NCI-H446 treated with DMSO at 0.1 percent for 48 hours (cell line): ENCODE measurements around the gene RGS17.
"Not testable (repeated sequence)": the region's sequence is repeated elsewhere in the genome, so short reads cannot be mapped to it uniquely, and the experiment has no call there.

Experiments used
- DNase-seq: peaks from one replicate; lab custom pipeline; 2025; lab: John Stamatoyannopoulos, UW

RGS17 gene

DNA sequence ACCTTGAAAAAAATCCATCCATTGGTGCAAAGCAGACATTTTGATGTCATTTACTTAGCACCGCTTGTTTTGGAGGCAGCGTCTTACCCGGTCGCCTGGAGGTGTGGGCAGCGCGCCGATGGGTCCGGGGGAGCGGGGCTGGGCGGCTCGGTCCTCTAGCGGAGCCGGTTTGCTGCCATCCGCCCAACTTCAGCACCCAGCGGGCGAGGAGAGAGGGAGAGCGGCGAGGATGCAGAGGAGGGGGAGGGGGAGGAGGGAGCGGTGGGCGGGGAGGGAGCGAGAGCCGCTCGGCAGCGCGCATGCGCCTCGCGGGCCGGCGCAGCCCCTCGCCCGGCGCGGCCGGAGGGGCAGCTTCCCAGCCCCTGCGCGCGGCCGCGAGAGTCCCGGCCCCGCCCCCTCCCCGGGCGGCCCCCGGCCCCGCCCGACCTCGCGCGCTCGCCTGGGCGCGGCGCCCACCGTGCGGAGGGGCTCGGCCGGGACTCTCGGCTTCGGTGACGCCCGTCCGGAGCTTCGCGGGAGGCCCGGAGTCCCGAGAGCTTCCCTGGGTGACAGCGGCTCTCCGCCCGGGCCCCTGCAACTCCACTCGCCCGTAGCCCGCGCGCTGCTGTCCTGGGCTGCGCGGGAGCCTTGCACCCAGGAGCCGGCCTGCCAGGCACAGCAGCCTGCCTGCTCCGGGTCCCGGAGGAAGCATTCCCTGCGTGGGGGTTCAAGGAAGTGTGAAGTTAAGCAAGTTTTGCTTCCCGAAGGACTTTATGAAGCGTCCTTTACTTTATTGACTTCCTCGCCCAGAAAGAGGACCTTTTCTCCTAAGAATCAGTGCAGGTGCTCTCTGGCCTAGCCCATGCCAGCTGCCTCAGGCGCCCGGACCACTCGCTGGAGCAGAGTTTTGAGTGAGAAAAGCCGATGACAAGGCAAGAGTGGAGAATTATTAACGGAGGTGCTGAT lies at the start of gene RGS17:
RGS17 (minus strand) TSS at position 246 of the 945 bp plus-strand sequence. CDS start 87,264 bp downstream, outside the sequence.
- peak; percentile 2 for DNase-seq

- DNase-seq, result no peak
These were observed 41.7 kb upstream of the RGS17 start for GRCh38 chr6:153172815-153173214.

GRCh38 chr6:153170511-153170910 lies 39.4 kb upstream of the RGS17 start:
- DNase-seq, result no peak

DNA sequence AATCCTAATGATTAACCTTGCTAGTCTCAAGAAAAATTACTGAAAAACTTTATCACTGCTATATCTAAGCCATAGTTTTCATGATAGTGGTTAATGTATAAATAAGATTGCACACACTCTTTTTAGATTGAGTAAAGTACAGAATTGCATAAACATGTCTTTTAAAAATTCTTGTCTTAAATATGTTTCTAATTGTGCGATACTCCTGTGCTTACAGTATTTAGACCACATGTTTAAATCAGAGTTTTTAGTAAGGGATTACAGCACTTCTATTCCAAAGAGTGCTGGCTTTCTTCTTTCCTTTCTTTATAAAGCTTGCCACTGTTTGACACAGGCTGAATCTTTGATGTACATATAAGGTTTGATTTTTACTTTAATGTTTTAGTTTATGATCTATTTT lies 36.8 kb upstream of the RGS17 start:
- DNase-seq, result no peak

- DNase-seq, result no peak
These were observed 36.2 kb upstream of the RGS17 start for GRCh38 chr6:153167061-153167891.

- DNase-seq, result no peak
These were observed 31.6 kb upstream of the RGS17 start for GRCh38 chr6:153162646-153163045.

GRCh38 chr6:153162172-153162571 lies 31.1 kb upstream of the RGS17 start:
- no peak for DNase-seq

DNA sequence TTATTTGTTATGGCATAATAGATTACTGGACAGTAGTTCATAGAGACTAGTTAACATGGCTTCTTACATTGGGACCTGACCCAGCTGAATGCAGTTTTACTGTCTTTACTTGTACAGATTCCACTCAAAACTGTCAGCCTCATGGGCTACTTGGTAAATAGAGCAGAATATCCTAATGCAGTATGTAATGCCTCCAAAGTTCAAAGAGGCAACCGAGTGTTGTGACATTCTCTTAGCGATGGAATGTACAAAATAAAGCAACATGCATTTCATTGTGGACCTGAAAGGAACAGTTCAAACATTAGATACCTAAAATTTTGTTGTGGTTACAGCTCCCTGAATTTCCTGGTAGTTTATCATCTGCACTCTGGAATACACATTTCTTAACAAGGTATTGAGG lies 29.1 kb upstream of the RGS17 start:
- DNase-seq, result no peak

DNA sequence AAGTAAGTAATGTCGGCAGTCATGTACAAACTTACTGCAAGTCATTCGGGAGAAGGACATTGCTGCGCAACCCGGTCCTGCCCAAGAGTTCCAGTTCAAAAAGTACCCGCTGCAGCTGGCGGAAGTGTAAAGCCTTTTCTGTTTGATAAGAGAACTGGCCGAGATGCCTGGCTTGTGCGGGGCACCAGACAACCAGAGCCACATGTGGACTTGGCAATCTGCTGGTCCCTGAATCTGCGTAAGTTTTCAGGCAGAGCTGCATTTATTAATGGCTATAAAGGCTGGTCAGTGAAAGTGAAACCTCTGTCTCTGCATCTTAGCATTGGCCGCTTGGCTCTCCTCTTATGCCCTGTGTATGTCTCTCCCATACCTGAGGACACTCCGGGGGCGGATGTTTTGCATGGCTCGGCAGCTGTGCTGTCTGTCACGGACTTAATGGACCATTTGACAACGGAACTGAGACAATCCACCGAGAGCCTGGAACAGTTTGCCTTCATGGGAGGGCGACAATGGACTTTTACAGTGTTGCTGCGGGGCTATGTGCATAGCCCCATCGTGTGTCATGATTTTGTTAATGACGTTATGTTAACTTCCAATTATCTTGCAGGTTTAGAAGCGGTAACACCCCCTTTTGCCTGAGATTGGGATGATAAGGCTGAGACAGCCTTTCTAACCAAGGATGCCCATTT lies 19.8 kb upstream of the RGS17 start:
- no peak for DNase-seq

DNA sequence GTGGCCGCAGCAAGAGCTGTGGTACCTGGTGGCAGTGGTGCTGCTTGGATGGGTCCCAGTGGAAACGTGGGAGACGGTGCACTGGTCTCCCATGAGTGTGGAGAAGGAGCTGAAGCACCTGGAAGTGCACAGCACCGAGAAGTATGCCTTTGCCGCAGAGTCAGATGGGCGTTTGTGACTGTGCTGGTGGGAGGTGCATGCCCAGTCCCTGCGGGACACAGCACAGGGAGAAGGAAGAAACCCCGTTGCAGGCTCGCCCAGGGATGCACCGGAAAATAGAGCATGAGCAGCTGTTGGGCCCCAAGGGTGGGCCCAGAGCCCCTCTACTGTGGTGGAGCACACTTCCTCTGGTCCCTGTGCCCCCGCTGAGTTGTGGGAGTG lies 19.3 kb upstream of the RGS17 start:
- no peak for DNase-seq

GRCh38 chr6:153149891-153150290 lies 18.8 kb upstream of the RGS17 start:
- no peak for DNase-seq

DNA sequence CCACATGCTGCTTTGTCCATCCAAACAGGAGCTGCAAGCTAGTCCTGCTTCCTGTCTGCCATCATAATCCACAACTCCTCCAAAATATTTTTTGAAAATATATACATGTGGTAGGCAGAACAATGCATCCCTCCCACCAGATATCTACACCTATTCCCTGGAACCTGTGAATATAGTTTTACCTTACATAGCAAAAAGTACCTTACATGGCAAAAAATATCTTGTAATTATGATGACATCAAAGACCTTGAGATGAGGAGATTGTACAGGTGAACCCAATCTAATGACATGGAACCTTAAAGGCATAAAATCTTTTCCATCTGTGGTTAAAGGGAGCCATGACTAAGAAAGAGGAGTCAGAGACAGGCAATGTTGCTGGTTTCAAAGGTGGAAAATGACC lies 15.3 kb upstream of the RGS17 start:
- no peak for DNase-seq

- no peak for DNase-seq
These were observed 14.5 kb upstream of the RGS17 start for GRCh38 chr6:153145591-153145990.

DNA sequence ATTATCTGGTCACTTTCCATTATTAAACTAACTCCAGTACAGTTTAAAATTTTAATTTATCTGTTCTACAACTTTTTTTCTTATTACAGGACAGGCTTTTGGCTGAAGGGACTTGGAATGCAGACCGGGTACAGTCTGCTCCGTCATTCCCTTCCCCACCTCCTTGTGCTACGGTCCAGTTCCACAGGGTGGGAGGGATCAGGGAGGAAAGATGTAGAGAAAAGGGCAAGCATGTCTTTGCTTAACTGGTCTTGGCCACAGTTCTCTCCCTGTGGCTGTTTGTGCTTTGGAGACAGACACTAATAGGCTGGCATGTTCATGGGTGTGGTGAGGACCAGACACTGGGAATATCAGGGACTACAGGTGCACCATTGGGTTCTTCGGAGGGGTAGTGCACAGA lies 12.1 kb upstream of the RGS17 start:
- DNase-seq, result no peak

DNA sequence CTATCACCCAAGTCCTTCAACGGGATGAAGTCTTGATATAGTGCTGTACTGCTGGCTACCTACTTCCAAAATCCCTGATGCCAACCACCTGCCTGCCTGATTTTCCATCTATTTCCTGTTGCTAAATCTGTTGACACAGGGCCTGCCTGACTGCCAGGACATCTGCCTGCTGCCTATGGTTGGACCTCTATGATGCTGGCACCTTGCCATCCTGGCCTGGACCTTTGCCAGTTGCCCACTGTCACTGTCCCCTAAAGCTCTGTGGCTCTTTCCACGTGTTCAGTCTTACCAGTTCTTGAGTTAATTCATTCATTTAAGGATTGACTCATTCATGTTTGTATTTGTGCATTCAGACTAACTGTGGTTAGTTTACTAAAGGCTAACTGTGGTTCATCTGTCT lies 9.2 kb upstream of the RGS17 start:
- DNase-seq, result no peak

DNA sequence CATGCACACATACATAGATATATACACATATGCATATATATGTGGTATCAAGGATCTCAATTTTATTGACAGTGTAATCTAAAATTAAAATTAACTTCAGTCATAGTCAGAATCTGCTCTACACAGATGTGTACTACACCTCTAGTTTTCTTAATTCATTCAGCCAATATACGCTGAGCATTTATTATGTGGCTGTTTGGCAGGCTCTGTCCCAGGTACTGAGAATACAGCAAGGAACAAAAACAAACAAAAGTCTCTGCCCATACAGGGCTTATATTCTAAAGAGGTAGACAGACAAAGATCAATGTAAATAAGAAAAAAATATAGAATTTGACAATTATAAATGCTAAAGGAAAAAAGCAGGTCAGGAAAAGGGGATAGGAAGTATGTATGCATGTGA lies 7.8 kb upstream of the RGS17 start:
- no peak for DNase-seq

DNA sequence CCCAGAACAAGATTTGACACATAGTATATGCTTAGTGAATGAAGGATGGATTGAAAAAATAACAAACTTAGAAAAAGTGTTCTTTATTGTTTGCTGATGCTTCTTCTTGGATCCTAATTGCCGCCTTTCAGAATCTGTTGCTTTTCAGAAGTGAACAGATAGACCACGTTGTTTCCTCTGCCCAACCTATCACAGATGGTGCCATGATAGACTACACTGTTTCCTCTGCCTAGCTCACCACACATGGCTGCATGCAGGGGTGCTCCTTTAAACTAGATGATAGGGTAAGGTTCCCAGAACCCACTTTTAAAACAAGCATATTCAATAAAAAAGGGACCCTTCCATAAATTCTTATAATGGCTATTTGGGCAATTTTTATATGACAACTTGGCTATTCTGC lies 4.6 kb upstream of the RGS17 start:
- no peak for DNase-seq

GRCh38 chr6:153133667-153134066 lies 2.6 kb upstream of the RGS17 start:
- DNase-seq, result not testable (repeated sequence)

- no peak for DNase-seq
These were observed 506 bp downstream of the RGS17 start for GRCh38 chr6:153130515-153131036.

DNA sequence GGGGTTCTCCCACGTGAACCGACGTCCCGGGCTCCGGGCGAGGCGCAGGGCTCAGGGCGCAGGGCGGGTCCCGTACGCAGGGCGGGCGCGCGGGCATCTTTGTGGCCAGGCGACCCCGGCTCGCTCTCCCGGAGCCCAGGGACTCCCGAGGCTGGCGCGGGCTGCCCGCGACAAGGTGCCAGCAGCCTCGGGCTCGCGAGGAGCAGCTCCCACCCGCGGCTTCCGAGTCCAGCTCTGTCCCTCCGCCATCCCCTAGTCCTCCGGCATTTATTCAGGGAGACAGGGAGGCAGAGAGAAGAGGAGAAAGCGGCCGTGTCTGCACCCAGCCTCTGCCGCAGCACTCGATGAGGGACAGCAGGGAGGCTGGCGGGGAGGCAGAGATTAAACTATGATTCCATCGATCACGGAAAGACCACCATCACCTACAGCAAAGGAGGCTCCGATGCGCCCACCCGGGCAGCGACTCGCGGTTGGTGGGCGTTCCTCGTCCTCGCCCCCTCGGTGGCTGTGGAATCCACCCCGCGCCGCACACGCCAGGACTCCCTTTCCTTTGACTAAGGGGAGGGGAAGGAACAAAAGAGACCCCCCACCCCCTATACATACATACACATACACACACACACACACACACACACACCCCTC lies 1.1 kb downstream of the RGS17 start:
- no peak for DNase-seq

GRCh38 chr6:153126218-153126617 lies 4.9 kb downstream of the RGS17 start:
- no peak for DNase-seq

- no peak for DNase-seq
These were observed 6.0 kb downstream of the RGS17 start for GRCh38 chr6:153125032-153125431.
